Endometrium (tissue), 2 donors: ENCODE results near the gene RAMACL.
"Not testable (repeated sequence)": the region's sequence is repeated elsewhere in the genome, so short reads cannot be mapped to it uniquely, and the experiment has no call there.

ENCODE experiments used
- FAIRE-seq: peaks from 2 replicates; lab custom pipeline; 2012; peaks lifted over from hg19 to GRCh38; lab: Jason Lieb, UNC
- donor health status: control.
- donor health status: control.

RAMACL gene

GRCh38 chr6:166595061-166595780 is 8.7 kb upstream of the RAMACL start:
- FAIRE-seq, result no peak

- FAIRE-seq, result no peak
Measured at GRCh38 chr6:166592821-166593220, 6.3 kb upstream of the RAMACL start.

- no peak for FAIRE-seq
Measured at GRCh38 chr6:166591961-166592520, 5.6 kb upstream of the RAMACL start.

- FAIRE-seq, result no peak
Measured at GRCh38 chr6:166591026-166591425, 4.5 kb upstream of the RAMACL start.

- FAIRE-seq, result no peak
Measured at GRCh38 chr6:166589786-166590574, 3.5 kb upstream of the RAMACL start.

GRCh38 chr6:166589337-166589731 is 2.9 kb upstream of the RAMACL start:
- no peak for FAIRE-seq

- no peak for FAIRE-seq
Measured at GRCh38 chr6:166588691-166589336, 2.3 kb upstream of the RAMACL start.

- no peak for FAIRE-seq
Measured at GRCh38 chr6:166587631-166588413, 1.3 kb upstream of the RAMACL start.

- FAIRE-seq, result no peak
Measured at GRCh38 chr6:166584853-166585429, 1.5 kb downstream of the RAMACL start.

GRCh38 chr6:166584155-166584554 is 2.3 kb downstream of the RAMACL start:
- FAIRE-seq, result no peak

- no peak for FAIRE-seq
Measured at GRCh38 chr6:166583230-166583965, 3.1 kb downstream of the RAMACL start.

- FAIRE-seq, result no peak
Measured at GRCh38 chr6:166582258-166582657, 4.2 kb downstream of the RAMACL start.

- not testable (repeated sequence) for FAIRE-seq
Measured at GRCh38 chr6:166581801-166582200, 4.7 kb downstream of the RAMACL start.

- FAIRE-seq, result no peak
Measured at GRCh38 chr6:166581091-166581511, 5.4 kb downstream of the RAMACL start.

- no peak for FAIRE-seq
Measured at GRCh38 chr6:166580076-166581050, 6.1 kb downstream of the RAMACL start.

- no peak for FAIRE-seq
Measured at GRCh38 chr6:166579237-166579850, 7.1 kb downstream of the RAMACL start.

- no peak for FAIRE-seq
Measured at GRCh38 chr6:166578536-166579236, 7.8 kb downstream of the RAMACL start.

- FAIRE-seq, result no peak
Measured at GRCh38 chr6:166575205-166575604, 11.3 kb downstream of the RAMACL start.
